OCI-LY1 (cell line): ENCODE results near the gene SLC24A4.

ENCODE experiments used
- H2AFZ ChIP-seq: fragments of 200-600 bp; sonication (generic), shearing (Covaris generic); 2 replicates; pipeline ENCODE4 v1.6.0; 2014; ENCODE audit warnings: antibody characterized with exemption, mild to moderate bottlenecking, low read length
- H3F3A ChIP-seq: fragments of 200-600 bp; sonication (generic), shearing (Covaris generic); 2 replicates; pipeline ENCODE4 v1.6.0; 2014; ENCODE audit warnings: mild to moderate bottlenecking, antibody characterized with exemption, low read length, moderate library complexity; ENCODE audit not compliant: insufficient read depth
- H3K27ac ChIP-seq: fragments of 200-600 bp; sonication (generic); 2 replicates; pipeline ENCODE4 v1.5.1; 2014; ENCODE audit warnings: low read length, mixed run types, mild to moderate bottlenecking, low read depth; ENCODE audit not compliant: poor library complexity, severe bottlenecking
- H3K27me3 ChIP-seq: fragments of 200-600 bp; sonication (generic); 2 replicates; pipeline ENCODE4 v1.6.0; 2014; ENCODE audit warnings: antibody characterized with exemption, mild to moderate bottlenecking, low read length, moderate library complexity; ENCODE audit not compliant: insufficient read depth
- H3K36me3 ChIP-seq: fragments of 200-600 bp; sonication (generic); 2 replicates; pipeline ENCODE4 v1.6.1; 2014; ENCODE audit warnings: mild to moderate bottlenecking, antibody characterized with exemption, low read length, moderate library complexity, mixed read lengths; ENCODE audit not compliant: insufficient read depth
- H3K4me1 ChIP-seq: fragments of 200-600 bp; sonication (generic); 2 replicates; pipeline ENCODE4 v1.5.1; 2014; ENCODE audit warnings: mild to moderate bottlenecking, low read length, moderate library complexity; ENCODE audit not compliant: insufficient read depth, severe bottlenecking
- H3K4me2 ChIP-seq: fragments of 200-600 bp; sonication (generic), shearing (Covaris generic); 2 replicates; pipeline ENCODE4 v1.6.1; 2014; ENCODE audit warnings: low read length
- H3K4me3 ChIP-seq: fragments of 200-600 bp; sonication (generic); 2 replicates; pipeline ENCODE4 v1.5.1; 2014; ENCODE audit warnings: low read length, low read depth, mild to moderate bottlenecking, mixed read lengths; ENCODE audit not compliant: poor library complexity, severe bottlenecking
- H3K79me2 ChIP-seq: fragments of 200-600 bp; shearing (Covaris generic); 2 replicates; pipeline ENCODE4 v1.6.1; 2016; ENCODE audit warnings: mixed run types, low read length, mixed read lengths; ENCODE audit not compliant: insufficient read depth
- H3K9ac ChIP-seq: fragments of 200-600 bp; sonication (generic), shearing (Covaris generic); 2 replicates; pipeline ENCODE4 v1.6.1; 2014; ENCODE audit warnings: mild to moderate bottlenecking, low read length, mixed read lengths
- H3K9me2 ChIP-seq: fragments of 200-600 bp; sonication (generic), shearing (Covaris generic); 2 replicates; pipeline ENCODE4 v1.6.1; 2014; ENCODE audit warnings: low read depth, mild to moderate bottlenecking, low read length, mixed read lengths
- H3K9me3 ChIP-seq: fragments of 200-600 bp; shearing (Covaris generic); 2 replicates; pipeline ENCODE4 v1.6.1; 2014; ENCODE audit warnings: low read length, mixed read lengths
- H4K20me1 ChIP-seq: fragments of 200-600 bp; sonication (generic), shearing (Covaris generic); 2 replicates; pipeline ENCODE4 v1.6.0; 2016; ENCODE audit warnings: mild to moderate bottlenecking, low read length; ENCODE audit not compliant: insufficient read depth
- CTCF ChIP-seq: fragments of 200-600 bp; sonication (generic), shearing (Covaris generic); IDR thresholded peaks from 2 replicates; pipeline ENCODE4 v1.5.1; 2017; ENCODE audit warnings: mild to moderate bottlenecking, antibody characterized with exemption, low read length, moderate library complexity, mixed read lengths
- EZH2 ChIP-seq: fragments of 200-600 bp; sonication (generic), shearing (Covaris generic); IDR thresholded peaks from 2 replicates; pipeline ENCODE4 v1.8.0; 2017; ENCODE audit warnings: borderline replicate concordance, mixed run types, mild to moderate bottlenecking, antibody characterized with exemption, low read length, moderate library complexity, mixed read lengths

The SLC24A4 gene

GRCh38 chr14:92411135-92411534, 88.2 kb downstream of the SLC24A4 start:
- H3K27ac ChIP-seq, result no peak overlapping the region
- H3K9ac ChIP-seq, result no peak overlapping the region
- H4K20me1 ChIP-seq, result no peaks in the 10 kb centered on the region
- H3K27me3 ChIP-seq, result no peaks in the 10 kb centered on the region
- H2AFZ ChIP-seq, result no peak overlapping the region
- H3K79me2 ChIP-seq, result no peaks in the 10 kb centered on the region
- H3K9me2 ChIP-seq, result no peaks in the 10 kb centered on the region
- no peaks in the 10 kb centered on the region for H3K9me3 ChIP-seq
- no peaks in the 10 kb centered on the region for H3F3A ChIP-seq
- H3K4me3 ChIP-seq, result no peak overlapping the region
- no peaks in the 10 kb centered on the region for H3K4me1 ChIP-seq
- H3K36me3 ChIP-seq, result no peaks in the 10 kb centered on the region
- no peak for TF ChIP-seq EZH2
- no peak for TF ChIP-seq CTCF
- no peak overlapping the region for H3K4me2 ChIP-seq

- Histone ChIP-seq H3K27me3 (no peaks in the 10 kb centered on the region), H3K36me3 (no peaks in the 10 kb centered on the region), H2AFZ (no peak overlapping the region), H3F3A (no peaks in the 10 kb centered on the region), H3K9ac (no peak overlapping the region), H3K79me2 (no peaks in the 10 kb centered on the region), H3K9me2 (no peaks in the 10 kb centered on the region), H3K4me3 (no peak overlapping the region), H3K4me2 (no peak overlapping the region), H3K27ac (no peak overlapping the region), H4K20me1 (no peaks in the 10 kb centered on the region), H3K4me1 (no peaks in the 10 kb centered on the region), H3K9me3 (no peaks in the 10 kb centered on the region)
- TF ChIP-seq CTCF, result no peak
These were observed 89.0 kb downstream of the SLC24A4 start for GRCh38 chr14:92411941-92412340.

DNA sequence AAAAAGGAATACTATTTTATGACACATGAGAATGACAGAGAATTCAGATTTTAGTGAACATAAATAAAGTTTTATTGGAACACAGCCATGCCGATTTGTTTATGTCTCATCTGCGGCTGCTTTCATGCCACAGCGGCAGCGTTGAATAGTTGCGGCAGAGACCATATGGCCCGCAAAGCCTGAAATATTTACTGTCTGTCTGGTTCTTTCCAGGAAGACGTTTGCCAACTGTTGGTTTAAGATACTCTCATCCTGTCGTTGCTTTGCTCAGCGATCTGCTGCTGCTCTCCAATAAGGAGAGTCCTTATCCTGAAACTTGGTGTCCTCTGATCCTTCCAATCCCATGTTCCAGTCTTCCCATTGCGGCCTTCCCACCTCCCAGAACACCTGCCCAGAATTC, 89.9 kb downstream of the SLC24A4 start:
- Histone ChIP-seq H3K36me3 (no peaks in the 10 kb centered on the region), H3K27me3 (no peaks in the 10 kb centered on the region), H3K4me1 (no peaks in the 10 kb centered on the region), H3K27ac (no peak overlapping the region), H2AFZ (no peak overlapping the region), H3K9ac (no peak overlapping the region), H3K4me3 (no peak overlapping the region), H3F3A (no peaks in the 10 kb centered on the region), H3K79me2 (no peaks in the 10 kb centered on the region), H3K9me2 (no peaks in the 10 kb centered on the region), H3K9me3 (no peaks in the 10 kb centered on the region), H3K4me2 (no peak overlapping the region), H4K20me1 (no peaks in the 10 kb centered on the region)
- no peak for TF ChIP-seq EZH2
- TF ChIP-seq CTCF, result no peak
